GM21825 (cell line): ENCODE results near the gene MIB2.
A peak's percentile ranks its signal among the peaks of the same experiment; 100 is the strongest.
"Not testable (repeated sequence)": the region's sequence is repeated elsewhere in the genome, so short reads cannot be mapped to it uniquely, and the experiment has no call there.

Source experiments
- ATAC-seq: cut with Tn5 transposase; IDR thresholded peaks from one replicate; pipeline ENCODE4 v1.9.1; 2021; ENCODE audit warnings: mild to moderate bottlenecking, moderate library complexity; ENCODE audit not compliant: unreplicated experiment

MIB2 gene

DNA sequence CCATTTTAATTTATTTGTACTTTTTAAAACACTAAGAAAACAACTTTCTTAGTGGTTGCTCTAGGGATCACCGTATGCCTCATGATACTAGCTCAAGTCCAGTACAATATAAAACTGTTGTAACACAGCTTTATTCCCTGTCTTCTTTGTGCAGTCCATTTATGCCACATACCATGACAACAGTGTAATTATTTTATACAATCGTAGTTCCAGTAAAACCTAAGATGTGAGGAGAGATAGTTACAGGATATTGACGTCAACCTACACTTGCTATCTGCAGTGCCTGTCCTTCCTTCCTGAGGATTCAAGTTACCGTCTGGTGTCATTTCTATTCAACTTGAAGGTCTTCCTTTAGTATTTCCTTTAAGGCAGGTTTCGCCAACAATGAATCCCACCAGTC lies 31.0 kb downstream of the MIB2 start:
- not testable (repeated sequence) for ATAC-seq

DNA sequence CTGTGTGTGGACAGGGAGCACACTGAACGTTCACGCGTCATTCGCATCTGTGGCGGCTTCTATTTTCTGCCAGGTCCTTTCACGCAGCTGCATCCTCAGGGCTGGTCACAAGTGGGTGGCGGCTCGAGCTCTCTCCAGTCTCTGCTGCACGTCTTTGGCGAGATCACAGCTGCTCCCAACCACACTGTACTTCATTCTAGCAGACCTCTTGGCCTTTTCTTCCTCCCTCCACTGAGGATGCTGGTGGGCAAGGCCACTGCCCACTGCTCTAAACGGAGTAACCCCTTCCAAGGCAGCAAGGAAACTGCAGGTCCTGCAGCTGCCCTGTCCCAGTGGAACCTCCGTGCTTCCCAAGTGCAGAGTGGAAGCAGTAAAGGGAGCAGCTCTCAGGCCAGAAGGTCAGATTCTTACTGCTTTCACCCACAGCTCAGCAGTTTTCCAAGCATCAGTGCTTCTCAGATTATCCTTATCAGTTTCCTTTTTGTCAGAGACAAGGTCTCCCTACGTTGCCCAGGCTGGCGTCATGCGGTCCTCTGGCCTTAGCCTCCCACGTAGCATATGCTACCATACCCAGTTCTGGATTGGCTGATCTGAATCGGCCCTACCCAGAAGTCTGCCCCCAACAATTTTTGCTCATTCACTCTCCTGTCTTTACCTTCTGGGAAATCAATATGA lies 32.4 kb downstream of the MIB2 start:
- not testable (repeated sequence) for ATAC-seq

DNA sequence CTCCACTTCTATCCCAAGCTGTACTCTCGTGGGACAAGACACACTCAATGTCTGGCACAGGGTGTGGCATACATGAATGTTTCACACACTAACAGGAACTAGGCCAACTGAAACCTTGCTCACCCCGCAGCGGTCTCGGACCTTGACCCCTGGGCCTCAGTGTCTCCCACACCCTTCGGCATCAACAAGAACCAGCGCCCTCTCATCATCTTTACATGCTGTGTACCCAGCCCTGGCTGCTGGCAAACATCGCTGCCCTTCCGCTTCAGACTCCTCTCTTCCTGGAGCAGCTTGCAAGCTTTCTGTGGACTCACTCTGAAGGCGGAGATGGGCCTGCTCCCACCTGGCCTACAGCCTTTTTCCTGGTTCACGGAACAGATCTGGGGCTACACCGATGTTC lies 33.0 kb downstream of the MIB2 start:
- ATAC-seq = not testable (repeated sequence)

DNA sequence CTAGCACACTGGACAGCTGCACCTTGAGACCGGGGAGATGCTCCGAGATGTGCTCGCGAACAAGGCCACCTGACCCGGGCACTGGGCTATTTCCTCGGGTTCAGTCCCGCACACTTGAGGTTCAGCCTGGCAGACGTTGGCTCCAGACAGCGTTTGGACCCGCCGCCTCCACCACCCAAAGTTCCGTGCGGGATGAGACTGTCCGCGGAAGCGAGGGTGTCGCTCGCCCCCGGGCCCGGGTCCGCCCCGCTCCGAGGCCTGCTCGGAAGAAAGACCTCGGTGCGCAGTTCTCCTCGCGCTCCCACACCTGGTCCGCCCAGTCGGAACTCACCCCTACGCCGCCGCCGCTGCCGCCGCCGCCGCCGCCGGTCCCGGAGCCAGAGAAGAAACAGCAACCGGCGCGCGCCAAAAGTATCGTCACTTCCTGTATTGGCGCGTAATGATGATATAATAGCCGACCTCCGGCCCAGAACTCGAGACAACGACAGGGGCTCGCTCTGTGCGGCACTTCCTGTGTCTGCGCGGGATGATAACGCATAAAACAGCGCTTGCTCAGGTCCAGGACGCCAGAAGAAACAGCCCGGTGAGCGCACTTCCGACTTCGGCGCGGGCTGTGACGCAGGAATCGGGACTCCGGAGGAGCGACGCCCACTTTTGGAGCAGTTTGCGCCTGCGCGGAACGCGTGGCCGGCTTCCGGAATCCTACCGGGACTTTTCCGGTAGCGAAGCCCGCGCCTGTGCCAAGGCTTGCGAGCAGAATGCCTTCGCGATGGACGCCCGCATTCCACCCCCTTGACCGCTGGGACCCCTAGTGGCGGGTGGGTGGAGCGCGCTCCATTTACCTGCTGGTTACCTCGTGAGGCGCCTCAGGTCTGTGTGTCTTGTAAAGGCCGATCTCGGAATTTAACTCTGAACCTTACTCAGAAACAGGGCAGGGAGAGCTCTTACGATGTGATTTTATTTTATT lies 43.6 kb downstream of the MIB2 start, which contains the start of gene CDK11B:
CDK11B (minus strand) TSS at position 422 of the 967 bp plus-strand sequence. CDS start 1,519 bp downstream, outside the sequence.
- ATAC-seq = peak; percentile 74

DNA sequence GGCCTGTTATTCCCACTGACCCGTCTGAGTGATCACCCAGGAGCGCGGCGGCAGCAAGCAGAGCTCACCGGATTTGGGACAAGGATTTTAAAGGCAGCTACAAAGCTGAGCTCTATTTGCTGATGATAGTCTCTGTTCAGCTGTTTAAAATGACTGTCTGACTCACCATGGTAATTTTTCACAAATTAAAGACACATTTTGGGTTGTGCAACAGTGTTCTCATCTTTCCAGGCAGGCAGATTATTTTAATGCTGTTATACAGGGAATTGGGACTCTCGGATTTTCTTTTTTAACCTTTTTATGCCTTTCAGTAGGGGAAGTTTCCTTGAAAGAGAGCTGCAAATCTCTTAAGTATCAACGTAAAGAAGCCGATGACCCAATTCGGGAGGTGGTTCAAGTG lies 47.1 kb downstream of the MIB2 start:
- not testable (repeated sequence) for ATAC-seq

DNA sequence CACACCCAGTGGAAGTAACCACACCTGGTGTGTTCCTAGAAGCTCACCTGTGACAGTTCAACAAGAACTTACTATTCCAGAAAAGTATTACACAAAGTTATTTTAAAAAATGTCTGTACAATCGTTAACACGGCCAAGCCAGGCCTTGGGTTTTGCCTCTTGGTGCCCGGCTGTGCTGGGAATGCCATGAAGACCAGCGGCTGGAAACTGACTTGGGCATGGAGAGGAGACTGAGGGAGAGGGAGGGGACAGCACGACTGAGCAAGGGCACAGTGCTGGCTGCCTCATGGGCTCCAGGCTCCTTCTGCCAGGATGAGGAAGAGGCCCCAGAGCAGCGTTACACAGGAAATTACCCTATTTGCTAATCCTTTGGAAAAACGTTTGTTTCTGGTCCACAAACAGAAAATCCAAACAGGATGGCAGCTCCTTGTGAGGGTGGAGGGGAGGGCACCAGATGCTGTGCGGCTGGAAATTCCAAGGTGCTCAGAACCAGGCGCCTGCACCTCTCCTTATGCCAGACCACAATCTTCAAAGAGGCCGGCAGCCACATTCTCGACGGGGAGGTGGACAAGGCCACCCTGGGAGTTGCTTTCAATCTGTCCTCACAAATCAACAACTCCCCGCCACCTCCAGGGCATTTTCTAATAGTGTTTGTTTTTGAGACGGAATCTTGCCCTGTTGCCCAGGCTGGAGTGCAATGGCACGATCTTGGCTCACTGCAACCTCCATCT lies 47.7 kb downstream of the MIB2 start:
- ATAC-seq = not testable (repeated sequence)

DNA sequence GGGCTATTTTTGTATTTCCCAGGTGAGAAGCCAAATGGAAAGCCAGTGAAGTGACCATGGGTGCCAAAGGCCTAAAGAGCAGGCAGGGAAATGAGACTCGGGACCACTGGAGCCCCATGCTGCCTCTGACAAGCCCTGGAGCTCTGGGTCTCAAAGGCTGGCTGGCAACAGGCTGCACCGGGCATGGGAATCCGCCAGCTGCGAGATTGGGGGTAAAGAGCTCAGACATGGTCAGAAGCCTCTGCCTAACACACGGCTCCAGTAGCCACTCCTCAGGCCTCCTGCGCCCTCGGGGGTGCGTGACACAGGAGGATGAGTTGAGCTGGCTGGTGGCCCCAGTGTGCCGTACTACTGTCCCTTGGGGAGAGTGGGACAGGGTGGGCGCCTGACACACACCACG lies 49.0 kb downstream of the MIB2 start:
- not testable (repeated sequence) for ATAC-seq

DNA sequence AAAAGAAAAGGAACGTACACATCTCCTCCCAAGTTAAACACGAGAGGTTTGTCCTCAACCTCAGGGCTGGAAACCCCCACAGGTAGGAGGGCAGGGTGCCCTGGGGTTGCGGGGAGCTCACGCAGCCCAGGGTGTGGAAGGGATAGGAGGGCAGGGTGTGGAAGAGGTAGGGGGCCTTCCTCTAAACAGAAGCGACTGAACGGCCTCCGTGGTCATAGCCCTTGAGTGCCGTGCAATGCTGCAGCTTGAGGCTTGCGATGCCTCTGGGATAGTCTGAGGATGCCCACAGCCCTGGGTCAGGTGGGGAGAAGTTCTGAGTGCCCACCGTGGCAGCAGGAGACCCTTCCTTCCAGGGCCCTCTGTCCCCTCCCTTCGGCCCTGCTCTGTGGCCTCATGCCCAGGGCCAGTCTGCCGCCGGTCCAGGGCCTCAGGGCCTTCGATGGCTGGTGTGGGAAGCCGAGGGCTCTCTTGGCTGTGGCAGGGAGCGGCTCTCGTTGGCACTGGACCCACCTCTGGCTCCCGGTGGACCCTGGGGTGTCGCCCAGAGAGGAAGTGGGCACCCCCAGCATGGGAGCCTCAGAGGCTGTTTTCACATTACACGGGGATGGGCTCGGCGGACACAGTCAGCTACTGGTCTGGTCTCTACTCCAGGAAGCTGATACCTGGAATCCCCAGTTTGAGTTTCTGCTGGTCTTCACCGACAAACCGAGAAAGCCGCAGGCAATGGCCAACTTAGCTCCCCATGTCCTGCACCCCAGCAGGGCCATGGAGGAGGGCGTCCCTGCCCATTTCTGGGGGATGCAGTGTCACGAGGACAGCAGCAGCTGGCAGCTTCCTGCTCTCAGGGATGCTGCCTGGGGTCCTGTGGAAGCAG lies 49.9 kb downstream of the MIB2 start:
- no peak for ATAC-seq

DNA sequence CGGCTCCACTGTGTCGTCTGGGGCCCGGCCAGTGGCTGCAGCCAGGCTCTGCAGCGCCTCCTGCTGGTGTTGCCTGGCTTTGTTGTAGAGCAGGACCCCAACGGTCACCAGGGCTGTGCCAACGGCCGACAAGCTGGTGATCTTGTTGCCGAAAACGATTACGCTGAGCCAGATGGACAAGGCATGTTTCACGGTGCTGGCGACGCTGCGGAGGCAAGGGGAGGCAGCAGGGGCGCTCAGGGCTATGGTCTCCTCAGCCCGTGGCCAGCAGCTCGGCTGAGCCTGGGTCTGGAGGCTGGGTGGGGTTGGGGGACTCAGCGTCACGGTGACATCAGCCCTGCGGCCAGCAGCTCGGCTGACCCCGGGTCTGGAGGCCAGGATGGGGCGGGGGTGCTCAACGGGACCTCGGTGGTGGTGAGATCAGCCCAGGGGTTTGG lies 50.5 kb downstream of the MIB2 start:
- ATAC-seq = no peak

DNA sequence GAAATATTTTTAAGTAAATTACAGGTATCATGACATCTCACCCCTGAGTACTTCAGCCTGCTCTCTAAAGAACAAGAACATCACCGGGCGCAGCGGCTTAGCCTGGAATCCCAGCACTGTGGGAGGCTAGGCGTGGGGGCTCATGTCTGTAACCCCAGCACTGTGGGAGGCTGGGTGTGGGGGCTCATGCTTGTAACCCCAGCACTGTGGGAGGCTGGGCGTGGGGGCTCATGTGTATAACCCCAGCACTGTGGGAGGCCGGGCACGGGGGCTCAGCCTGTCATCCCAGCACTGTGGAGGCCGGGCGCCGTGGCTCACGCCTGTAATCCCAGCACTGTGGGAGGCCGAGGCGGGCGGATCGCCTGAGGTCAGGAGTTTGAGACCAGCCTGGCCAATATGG lies 51.2 kb downstream of the MIB2 start:
- ATAC-seq = no peak

DNA sequence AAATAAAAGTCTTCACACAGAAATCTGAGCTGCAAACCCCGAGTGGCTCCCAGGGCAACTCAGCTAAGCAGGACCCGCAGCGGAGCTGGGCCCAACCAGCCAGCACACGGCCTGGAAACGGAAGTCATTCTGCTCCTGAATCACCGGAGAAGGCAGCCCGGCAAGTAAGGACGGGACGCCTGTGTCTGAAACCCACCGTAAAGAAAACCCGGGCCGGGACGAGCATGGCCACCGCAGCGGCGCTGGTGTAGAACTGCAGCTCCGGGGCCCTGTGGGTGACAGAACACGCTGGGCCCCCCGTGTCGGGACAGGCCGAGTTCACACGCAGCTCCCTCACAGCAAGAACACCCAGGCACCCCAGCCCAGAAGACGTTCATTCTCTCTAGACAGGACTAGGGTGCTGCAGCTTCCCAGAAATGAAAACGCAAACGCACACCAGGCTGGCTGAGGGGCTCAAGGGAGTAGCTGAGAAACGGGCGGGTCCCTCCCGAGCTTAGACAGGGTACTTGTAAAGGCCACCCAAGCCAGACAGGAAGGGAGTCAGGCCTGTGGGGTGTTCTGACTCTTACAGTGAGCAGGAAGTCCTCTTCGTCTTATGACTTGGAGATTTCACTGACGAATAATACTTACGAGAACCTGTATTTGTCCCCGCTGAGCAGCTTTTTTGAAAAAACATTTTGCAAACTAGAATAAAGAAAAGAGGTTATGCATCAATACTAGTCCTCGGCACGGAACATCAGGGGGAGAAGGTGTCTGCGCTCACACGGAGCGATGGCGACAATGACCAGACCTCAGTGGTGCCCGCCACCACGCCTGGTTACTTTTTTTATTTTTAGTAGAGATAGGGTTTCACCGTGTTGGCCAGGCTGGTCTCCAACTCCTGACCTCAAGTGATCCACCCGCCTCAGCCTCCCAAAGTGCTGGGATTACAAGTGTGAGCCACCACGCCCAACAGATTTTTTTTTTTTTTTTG lies 54.5 kb downstream of the MIB2 start:
- ATAC-seq = no peak

DNA sequence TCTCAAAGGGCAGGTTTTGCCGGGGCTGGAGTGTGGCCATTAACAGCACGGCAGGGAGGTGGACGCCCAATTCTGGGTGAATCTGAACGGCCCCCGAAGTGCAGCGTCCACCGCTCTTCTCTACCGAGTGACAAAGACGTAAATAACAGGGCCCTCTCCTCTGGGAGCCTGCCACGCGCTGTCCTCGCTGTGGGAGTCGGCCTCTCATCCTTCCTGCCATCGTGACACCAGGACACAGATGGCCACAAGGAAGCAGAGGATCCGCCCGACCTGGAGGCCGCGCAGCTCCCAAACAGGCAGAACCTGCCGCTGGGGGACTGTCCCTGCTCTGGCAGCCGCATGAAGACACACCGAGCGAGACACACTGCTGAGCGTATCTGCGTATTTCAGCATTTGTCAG lies 55.6 kb downstream of the MIB2 start:
- ATAC-seq = no peak

DNA sequence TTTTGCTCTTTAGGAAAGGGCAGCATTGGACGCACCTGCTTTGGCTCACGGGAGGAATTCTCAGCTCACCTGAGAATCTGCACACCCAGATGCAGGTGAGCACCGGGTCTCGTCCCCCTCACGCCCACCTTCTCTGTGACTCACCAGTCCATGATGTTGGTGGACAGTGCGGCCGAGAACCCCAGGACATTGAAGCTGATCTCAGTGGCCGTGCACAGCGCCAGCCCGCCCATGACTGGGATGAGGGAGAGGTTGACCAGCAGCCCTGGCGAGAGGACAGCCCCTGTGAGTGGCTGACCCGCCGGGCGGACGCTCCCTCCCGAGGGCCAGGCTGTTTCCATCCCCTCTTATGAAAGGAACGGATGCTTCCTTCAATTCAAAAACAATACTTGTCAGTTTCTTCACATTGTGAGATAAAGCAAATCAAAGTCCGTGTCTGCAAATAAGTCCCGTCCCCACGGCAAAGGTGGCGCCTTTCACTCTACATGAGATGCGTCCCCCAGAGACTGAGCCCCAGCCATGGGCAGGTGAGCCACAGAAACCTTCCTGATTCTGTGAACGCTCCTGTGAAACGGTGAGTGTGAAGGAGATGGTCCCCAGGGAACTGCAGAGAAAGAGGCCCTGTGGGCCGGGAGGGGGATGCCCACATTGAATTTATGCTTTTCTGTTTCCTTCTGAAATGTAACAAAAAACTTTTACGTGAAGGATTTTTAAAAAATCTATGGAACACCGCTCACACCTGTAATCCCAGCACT lies 56.2 kb downstream of the MIB2 start:
- no peak for ATAC-seq

DNA sequence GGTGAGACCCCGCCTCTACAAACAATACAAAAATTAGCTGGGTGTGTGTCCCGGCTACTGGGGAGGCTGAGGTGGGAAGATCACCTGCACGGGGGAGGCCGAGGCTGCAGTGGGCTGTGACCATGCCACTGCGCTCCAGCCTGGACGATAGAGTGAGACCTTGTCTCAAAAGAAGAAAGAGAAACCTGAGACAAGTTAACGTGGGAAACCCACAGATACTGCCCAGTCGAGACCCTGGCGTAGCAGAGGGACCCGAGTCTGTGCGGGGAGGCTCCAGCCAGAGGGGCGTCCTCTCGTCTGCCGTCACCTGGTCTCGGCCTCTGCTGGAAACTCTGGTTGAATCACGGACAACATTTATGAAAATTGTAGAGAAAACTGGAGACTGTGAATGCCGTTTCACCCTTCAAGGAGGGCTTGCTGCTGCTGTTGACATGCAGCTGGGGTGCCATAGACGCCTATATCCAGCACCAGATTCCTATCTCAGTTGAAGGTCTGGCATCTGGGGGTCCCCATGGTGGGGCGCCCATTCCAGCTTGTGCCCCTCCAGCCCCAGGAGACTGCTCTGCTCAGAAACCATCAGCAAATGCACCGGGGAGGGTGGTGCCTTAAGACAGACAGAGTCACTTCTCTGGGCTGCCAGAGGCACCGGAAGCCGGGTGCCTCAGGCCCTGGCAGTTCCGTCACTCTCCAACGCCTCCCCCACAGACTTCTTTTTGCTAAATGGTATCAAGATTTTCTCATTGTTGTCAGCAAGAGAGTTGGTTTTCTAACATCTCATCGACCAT lies 57.1 kb downstream of the MIB2 start:
- no peak for ATAC-seq

DNA sequence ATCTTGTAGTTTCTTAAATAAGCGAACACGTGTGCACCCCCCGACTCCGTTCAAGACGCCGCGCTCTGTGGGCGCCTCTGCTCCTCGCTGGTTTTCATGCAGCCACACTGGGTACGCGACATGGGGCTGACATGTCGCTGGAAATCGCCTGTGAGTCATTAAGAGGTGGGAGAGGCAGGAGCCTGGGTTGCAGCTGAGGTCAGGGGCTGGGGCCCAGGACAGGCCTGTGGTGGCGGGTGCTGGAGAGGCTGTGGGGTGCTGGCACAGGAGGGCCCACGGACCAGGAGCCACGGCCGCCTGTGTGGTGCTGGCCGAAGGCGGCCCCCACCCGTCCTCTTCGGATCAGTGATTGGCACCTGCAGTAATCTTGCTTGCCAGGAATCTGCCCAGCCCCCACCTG lies 59.5 kb downstream of the MIB2 start:
- not testable (repeated sequence) for ATAC-seq

DNA sequence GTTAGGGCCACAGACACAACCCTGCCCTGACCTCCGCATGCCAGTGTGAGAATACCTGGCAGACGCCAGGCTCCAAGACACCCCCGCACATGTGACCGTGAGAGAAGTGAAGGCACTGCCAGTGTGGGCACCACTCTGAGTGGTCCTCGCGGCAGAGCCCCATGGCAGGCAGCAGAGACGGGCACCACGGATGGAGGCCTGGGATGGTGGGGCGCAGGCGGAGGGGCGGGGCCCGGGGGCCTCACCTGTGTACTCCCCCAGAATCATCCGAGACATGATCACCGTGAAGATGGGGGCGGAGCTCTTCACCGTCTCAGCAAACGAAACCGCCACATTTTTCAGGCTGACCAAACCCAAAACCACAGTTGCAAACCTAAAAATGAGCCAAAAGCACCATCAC lies 59.9 kb downstream of the MIB2 start:
- not testable (repeated sequence) for ATAC-seq

DNA sequence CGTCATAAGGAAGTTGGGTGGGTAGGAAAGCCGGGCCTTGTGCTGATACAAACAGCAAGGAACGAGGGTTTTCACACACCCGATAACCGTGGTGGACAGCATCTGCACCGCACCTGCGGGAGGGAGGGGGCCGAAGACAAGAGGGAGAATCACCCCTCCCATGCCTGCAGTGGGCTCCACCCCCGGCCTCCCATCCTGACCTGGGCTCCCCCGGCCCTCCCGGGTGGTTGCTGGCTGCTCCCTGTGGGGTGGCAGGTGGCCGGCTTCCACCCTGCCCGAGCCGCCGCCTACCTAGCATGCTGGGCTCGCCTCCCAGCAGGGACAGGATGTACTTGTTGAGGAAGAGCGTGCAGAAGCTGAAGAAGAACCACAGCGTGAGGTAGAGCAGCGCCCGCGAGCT lies 60.8 kb downstream of the MIB2 start:
- not testable (repeated sequence) for ATAC-seq
